ENCODE data around the gene IL4R.

DNA sequence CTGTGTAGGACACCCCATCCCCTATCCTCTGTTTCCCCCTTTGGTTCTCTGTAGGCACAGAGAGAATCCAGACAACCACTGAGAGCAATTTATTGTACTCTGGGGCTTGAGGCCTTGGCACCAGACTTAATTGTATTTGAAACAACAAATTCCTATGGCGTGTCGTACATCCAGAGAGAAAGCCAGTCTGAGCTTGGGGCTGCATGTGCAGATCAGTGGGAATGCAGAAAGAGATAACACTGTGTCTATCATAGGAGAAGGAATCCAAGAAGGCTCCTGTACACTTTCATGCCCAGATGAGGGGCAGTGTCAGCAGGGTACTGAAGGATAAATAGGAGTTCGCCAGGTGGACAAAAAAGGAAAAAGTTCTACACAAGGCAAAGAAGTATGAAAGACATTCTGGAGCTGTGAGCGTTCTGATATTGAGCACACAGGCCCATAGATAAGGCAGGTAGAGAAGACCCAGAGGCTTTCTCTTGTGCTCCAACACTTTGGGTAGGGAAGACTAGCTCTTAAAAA, 22.0 kb upstream of the IL4R start:
- TF ChIP-seq, protein P1, sequence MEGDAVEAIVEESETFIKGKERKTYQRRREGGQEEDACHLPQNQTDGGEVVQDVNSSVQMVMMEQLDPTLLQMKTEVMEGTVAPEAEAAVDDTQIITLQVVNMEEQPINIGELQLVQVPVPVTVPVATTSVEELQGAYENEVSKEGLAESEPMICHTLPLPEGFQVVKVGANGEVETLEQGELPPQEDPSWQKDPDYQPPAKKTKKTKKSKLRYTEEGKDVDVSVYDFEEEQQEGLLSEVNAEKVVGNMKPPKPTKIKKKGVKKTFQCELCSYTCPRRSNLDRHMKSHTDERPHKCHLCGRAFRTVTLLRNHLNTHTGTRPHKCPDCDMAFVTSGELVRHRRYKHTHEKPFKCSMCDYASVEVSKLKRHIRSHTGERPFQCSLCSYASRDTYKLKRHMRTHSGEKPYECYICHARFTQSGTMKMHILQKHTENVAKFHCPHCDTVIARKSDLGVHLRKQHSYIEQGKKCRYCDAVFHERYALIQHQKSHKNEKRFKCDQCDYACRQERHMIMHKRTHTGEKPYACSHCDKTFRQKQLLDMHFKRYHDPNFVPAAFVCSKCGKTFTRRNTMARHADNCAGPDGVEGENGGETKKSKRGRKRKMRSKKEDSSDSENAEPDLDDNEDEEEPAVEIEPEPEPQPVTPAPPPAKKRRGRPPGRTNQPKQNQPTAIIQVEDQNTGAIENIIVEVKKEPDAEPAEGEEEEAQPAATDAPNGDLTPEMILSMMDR (IDR thresholded peaks at IDR 0.05), result no peak
- TF ChIP-seq POLR2A (IDR thresholded peaks at IDR 0.05) (no peak), EP300 (IDR thresholded peaks at IDR 0.05) (no peak)
